Omental fat pad (tissue), 4 donors: ENCODE results near the gene S1PR5. TPM values are rescaled to one million over a fixed set of nuclear protein-coding genes. Genes with fewer than 3 reads are reported as not detected.

Experiments
- ATAC-seq: fragments of 150-250 bp; one replicate; pipeline ENCODE4 v1.9.1; 2016; ENCODE audit warnings: mild to moderate bottlenecking, moderate library complexity; ENCODE audit not compliant: low FRiP score
- DNase-seq: peaks from one replicate; pipeline ENCODE4 v3.0.0-alpha.2; 2019; ENCODE audit warnings: low spot score
- CTCF ChIP-seq, 3 donors: fragments of 450-650 bp; IDR thresholded peaks; one replicate each; pipeline ENCODE4 v1.5.1; 2016 to 2017; ENCODE audit warnings: antibody characterized with exemption in 3 of 3, mild to moderate bottlenecking in 3 of 3, moderate library complexity in 2 of 3
- total RNA-seq, 4 donors: library from RNA; depleted of rRNA; stranded (reverse); fragments of >200 nt; gene quantifications; one replicate each; pipeline ENCODE4 v1.1.0, GENCODE V29; 2016

Gene S1PR5
- total RNA-seq, result under 1 TPM; 0.47 to 0.72 (median 0.56) TPM

DNA sequence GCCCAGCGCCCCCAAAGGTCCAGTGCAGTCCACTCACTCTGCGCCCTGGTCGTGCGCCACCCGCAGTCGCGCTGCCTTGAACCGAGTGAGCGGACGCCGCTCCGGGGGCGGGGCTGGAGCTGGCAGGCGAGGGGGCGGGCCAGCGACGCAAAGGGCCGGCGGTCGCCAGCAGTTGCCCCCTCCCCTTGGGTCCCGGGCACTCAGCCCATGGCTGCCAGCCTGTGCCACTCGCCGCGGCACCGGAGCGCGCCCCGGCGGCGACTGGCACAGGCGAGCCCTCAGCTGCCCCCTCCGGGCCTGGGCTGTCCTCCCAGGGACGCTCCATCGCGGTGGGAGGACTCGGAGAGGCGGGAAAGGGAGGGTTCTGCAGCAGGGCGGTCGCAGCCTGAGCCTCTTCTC is at the start of gene S1PR5:
S1PR5 (minus strand) TSS at position 87 of the 399 bp plus-strand sequence. CDS start 2,436 bp downstream, outside the sequence.
- DNase-seq (no peak), ATAC-seq (peak; percentile 17)
- TF ChIP-seq CTCF (IDR thresholded peaks at IDR 0.05), result no peak

DNA sequence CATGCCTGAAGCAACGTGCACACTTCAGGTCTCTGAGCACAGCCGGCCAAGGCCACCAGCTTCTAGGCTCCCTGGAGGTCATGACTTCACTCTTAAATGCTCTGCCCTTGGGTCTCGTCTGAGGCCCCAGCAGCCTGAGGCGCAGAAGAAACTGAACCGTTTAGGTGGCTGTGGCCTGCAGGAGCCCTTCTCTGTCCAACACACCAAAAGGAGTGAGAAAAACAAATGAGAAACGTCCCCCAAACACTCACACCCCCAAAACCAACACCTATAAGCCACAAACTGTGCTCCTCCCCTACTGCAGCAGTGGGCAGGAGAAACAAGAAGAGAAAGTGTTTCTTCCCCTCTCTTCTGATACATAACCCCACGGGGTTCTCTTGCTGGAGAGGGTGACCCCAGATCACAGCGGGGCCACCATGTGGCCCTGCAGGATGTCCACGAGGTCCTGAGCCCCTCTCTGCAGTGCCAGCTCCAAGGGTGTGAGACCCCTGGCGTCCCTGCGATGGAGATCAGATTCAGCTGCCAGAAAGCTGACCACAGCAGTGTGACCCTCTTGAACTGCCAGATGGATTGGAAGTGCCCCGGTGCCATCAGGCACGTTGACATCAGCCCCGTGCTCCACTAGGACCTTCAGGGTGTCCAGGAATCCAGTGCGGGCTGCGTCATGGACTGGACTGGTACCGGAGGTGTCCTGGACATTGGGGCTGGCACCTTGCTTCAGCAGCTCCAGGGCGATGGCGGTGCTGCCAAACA is 49.6 kb upstream of the S1PR5 start:
- ATAC-seq (no peak), DNase-seq (no peak)
- TF ChIP-seq CTCF (IDR thresholded peaks at IDR 0.05), result no peak

GRCh38 chr19:10566408-10566657 is 49.1 kb upstream of the S1PR5 start:
- TF ChIP-seq CTCF (IDR thresholded peaks at IDR 0.05), result no peak
- DNase-seq (no peak), ATAC-seq (no peak)

- peak; percentile 82 for ATAC-seq
- TF ChIP-seq CTCF (IDR thresholded peaks at IDR 0.05), result peak in 2 of 3 donors; percentile 24 to 42
- peak; percentile 90 for DNase-seq
Measured at GRCh38 chr19:10565567-10566407, 48.5 kb upstream of the S1PR5 start, which contains the start of gene KRI1. Gene KRI1, minus strand, starts transcription at chr19:10566010. Its CDS starts 11 bp downstream, at chr19:10565999.

GRCh38 chr19:10565028-10565566 is 47.9 kb upstream of the S1PR5 start:
- ATAC-seq (peak; percentile 0), DNase-seq (no peak)
- TF ChIP-seq CTCF (IDR thresholded peaks at IDR 0.05), result peak in 1 of 3 donors; percentile 13

GRCh38 chr19:10562609-10563008 is 45.4 kb upstream of the S1PR5 start:
- ATAC-seq, result no peak
- TF ChIP-seq CTCF (IDR thresholded peaks at IDR 0.05), result no peak
- DNase-seq, result no peak
